ENCODE results near the gene ZNF385B. TPM values are rescaled to one million over a fixed set of nuclear protein-coding genes. Genes with fewer than 3 reads are reported as not detected.

Gene ZNF385B
- total and polyA plus RNA-seq, 9 of the 15 experiments (the other 6 are each of a cell fraction or from before 2014, with no cell fraction given), result 0.50 TPM; not detected in 8

GRCh38 chr2:179825494-179825893, 35.9 kb downstream of the ZNF385B start:
- intact Hi-C loops (cut with micrococcal nuclease), result no loop called here
- DNase-seq (ENCODE audit: extremely low read depth in 1 of 4, low spot score in 3 of 4) (peak in 2 of 4 experiments; percentile 28 to 60), FAIRE-seq (peak; percentile 63), ATAC-seq (peak; percentile 86)
- Histone ChIP-seq H2AFZ (ENCODE audit: low read depth, low read length) (peak overlapping the region; percentile 37), H3K4me3 (no peak overlapping the region), H3K4me2 (ENCODE audit: insufficient read depth, low read length) (peak overlapping the region; percentile 11; the same call in 1 of the 2 replicates), H4K20me1 (replicated peaks; ENCODE audit: control insufficient read depth, insufficient read depth, low read length) (no peaks in the 10 kb centered on the region), H3K79me2 (ENCODE audit: control insufficient read depth, insufficient read depth, low read length) (no peaks in the 10 kb centered on the region), H3K36me3 (ENCODE audit: control insufficient read depth, insufficient read depth, low read length) (no peaks in the 10 kb centered on the region), H3K9me3 (replicated peaks; ENCODE audit: control insufficient read depth, insufficient read depth, low read depth, low read length) (no peaks in the 10 kb centered on the region), H3K4me1 (replicated peaks in 1 of 2; ENCODE audit: control insufficient read depth in 2 of 2, insufficient read depth in 2 of 2, low read length in 2 of 2) (no peaks in the 10 kb centered on the region), H3K9me1 (ENCODE audit: control insufficient read depth, insufficient read depth, low read length) (no peaks in the 10 kb centered on the region), H3K27me3 (ENCODE audit: control insufficient read depth in 2 of 2, insufficient read depth in 2 of 2, low read length in 2 of 2) (no peaks in the 10 kb centered on the region), H3K27ac (ENCODE audit: extremely low read depth, low read depth, low read length) (no peak overlapping the region), H3K9ac (ENCODE audit: insufficient read depth in 1 of 2, low read depth in 2 of 2, low read length in 2 of 2) (no peak overlapping the region)
- CTCF ChIA-PET (ENCODE audit: low intra/inter-chr PET ratio), result no interaction called here
- BruUV-seq (replicated peaks), result no TSS peak
- in situ Hi-C loops (cut with MboI), result no loop called here
- POLR2A ChIA-PET, result interaction anchor here (1.4 kb wide), 1 partner anchor 12 kb away, joined by 4 read pairs; no protein-coding TSS in a partner anchor
- 3% methylated on average over 3 of the region's 3 CpGs for WGBS (ENCODE audit: insufficient coverage, low coverage, missing lambda C conversion rate)
- no peak for TF ChIP-seq DIDO1 (tag; IDR thresholded peaks at IDR 0.05; ENCODE audit: low read depth)
- 0 out of 2 replicates have a peak, but pooled peaks have one; percentile 39 for TF ChIP-seq LCOR (CRISPR knock-in tag; IDR thresholded peaks at IDR 0.05)
- no peak for TF ChIP-seq ARID3B (CRISPR knock-in tag; IDR thresholded peaks at IDR 0.05; ENCODE audit: borderline replicate concordance)
- TF ChIP-seq HOXB6 (CRISPR knock-in tag; IDR thresholded peaks at IDR 0.05; ENCODE audit: borderline replicate concordance), result no peak
- TF ChIP-seq RBM14 (IDR thresholded peaks at IDR 0.05; ENCODE audit: borderline replicate concordance, insufficient read depth, low read depth, low read length), result no peak
- no peak for TF ChIP-seq SRSF1 (IDR thresholded peaks at IDR 0.05; ENCODE audit: low read depth, low read length)
- TF ChIP-seq MTA3 (IDR thresholded peaks at IDR 0.05; ENCODE audit: borderline replicate concordance), result no peak
- no peak for TF ChIP-seq PKNOX1 (IDR thresholded peaks at IDR 0.05)
- TF ChIP-seq BRD4 (IDR thresholded peaks at IDR 0.05), result no peak
- no peak for TF ChIP-seq MITF (IDR thresholded peaks at IDR 0.05)
- no peak for TF ChIP-seq TAF7 (tag; IDR thresholded peaks at IDR 0.05)
- TF ChIP-seq FOSL1 (tag; conservative IDR thresholded peaks at IDR 0.05), result peak; percentile 85
- no peak for TF ChIP-seq TBL1XR1 (IDR thresholded peaks at IDR 0.05; ENCODE audit: low read length in 2 of 2)
- TF ChIP-seq GATA2 (CRISPR knock-in tag; IDR thresholded peaks at IDR 0.05), result no peak
- TF ChIP-seq ZNF184 (CRISPR knock-in tag; IDR thresholded peaks at IDR 0.05), result no peak
- TF ChIP-seq GTF2F1 (IDR thresholded peaks at IDR 0.05; ENCODE audit: low read depth, low read length), result no peak
- TF ChIP-seq NFE2 (IDR thresholded peaks at IDR 0.05; ENCODE audit: low read depth), result peak; percentile 13; the same call in 1 of the 2 replicates
- TF ChIP-seq ZNF23 (CRISPR knock-in tag; IDR thresholded peaks at IDR 0.05), result no peak
- TF ChIP-seq EHMT2 (IDR thresholded peaks at IDR 0.05), result peak; percentile 80
- TF ChIP-seq ILF3 (IDR thresholded peaks at IDR 0.05; ENCODE audit: borderline replicate concordance), result no peak
- no peak for TF ChIP-seq KAT7 (CRISPR knock-in tag; IDR thresholded peaks at IDR 0.05; ENCODE audit: borderline replicate concordance)
- no peak for TF ChIP-seq XRCC5 (IDR thresholded peaks at IDR 0.05; ENCODE audit: low read depth, low read length)
- TF ChIP-seq ZNF583 (CRISPR knock-in tag; IDR thresholded peaks at IDR 0.05), result no peak
